ENCODE results near the gene STXBP6. TPM values are rescaled to one million over a fixed set of nuclear protein-coding genes. Genes with fewer than 3 reads are reported as not detected.

STXBP6 gene
- total RNA-seq, 1 experiment from 2014 or later = 0.27 TPM

- no peak overlapping the region for H3K27ac ChIP-seq (ENCODE audit: low read depth, low read length)
- ChIA-PET POLR2A (no interaction called here), RAD21 (ENCODE audit: low non-redundant PET in 1 of 2, low total read pairs in 2 of 2, uncharacterized antibody in 2 of 2, unreplicated experiment in 2 of 2) (no interaction called here), CTCF (no interaction called here)
- H3K9ac ChIP-seq (ENCODE audit: low read length) = no peak overlapping the region
- H3K4me1 ChIP-seq (ENCODE audit: control insufficient read depth in 1 of 2, insufficient read depth in 2 of 2, low read length in 2 of 2) = no peaks in the 10 kb centered on the region
- H2AFZ ChIP-seq (ENCODE audit: low read depth, low read length, poor library complexity, severe bottlenecking) = no peak overlapping the region
- H3K4me2 ChIP-seq (ENCODE audit: low read length) = no peak overlapping the region
- H4K20me1 ChIP-seq (ENCODE audit: insufficient read depth) = no peaks in the 10 kb centered on the region
- intact Hi-C loops (cut with micrococcal nuclease) = no loop called here
- TF ChIP-seq EZH2phosphoT487 (IDR thresholded peaks at IDR 0.05; ENCODE audit: borderline replicate concordance) (no peak), EGR1 (IDR thresholded peaks at IDR 0.05; ENCODE audit: low read depth) (no peak), RAD21 (IDR thresholded peaks at IDR 0.05; ENCODE audit: low read depth) (no peak), SIN3A (IDR thresholded peaks at IDR 0.05; ENCODE audit: low read depth) (no peak), EZH2 (IDR thresholded peaks at IDR 0.05) (no peak), POLR2A (IDR thresholded peaks at IDR 0.05; ENCODE audit: borderline replicate concordance, extremely low read depth, insufficient read depth, insufficient read length) (no peak), JUND (IDR thresholded peaks at IDR 0.05) (no peak), POLR2AphosphoS5 (IDR thresholded peaks at IDR 0.05; ENCODE audit: low read depth, low read length) (no peak), ZFX (IDR thresholded peaks at IDR 0.05) (no peak), SRF (IDR thresholded peaks at IDR 0.05; ENCODE audit: low read depth) (no peak), ZNF274 (IDR thresholded peaks at IDR 0.05; ENCODE audit: low read depth, low read length) (no peak), CTCF (IDR thresholded peaks at IDR 0.05 in 2 of 3, conservative IDR thresholded peaks at IDR 0.05 in 1 of 3; ENCODE audit: borderline replicate concordance in 1 of 3, insufficient read depth in 1 of 3, low read depth in 2 of 3, low read length in 2 of 3) (no peak), CBX3 (IDR thresholded peaks at IDR 0.05; ENCODE audit: low read depth) (no peak), FOSL1 (IDR thresholded peaks at IDR 0.05; ENCODE audit: low read depth) (no peak), MAX (IDR thresholded peaks at IDR 0.05) (no peak), ATF3 (IDR thresholded peaks at IDR 0.05) (no peak)
- TF ChIP-seq, protein P1, sequence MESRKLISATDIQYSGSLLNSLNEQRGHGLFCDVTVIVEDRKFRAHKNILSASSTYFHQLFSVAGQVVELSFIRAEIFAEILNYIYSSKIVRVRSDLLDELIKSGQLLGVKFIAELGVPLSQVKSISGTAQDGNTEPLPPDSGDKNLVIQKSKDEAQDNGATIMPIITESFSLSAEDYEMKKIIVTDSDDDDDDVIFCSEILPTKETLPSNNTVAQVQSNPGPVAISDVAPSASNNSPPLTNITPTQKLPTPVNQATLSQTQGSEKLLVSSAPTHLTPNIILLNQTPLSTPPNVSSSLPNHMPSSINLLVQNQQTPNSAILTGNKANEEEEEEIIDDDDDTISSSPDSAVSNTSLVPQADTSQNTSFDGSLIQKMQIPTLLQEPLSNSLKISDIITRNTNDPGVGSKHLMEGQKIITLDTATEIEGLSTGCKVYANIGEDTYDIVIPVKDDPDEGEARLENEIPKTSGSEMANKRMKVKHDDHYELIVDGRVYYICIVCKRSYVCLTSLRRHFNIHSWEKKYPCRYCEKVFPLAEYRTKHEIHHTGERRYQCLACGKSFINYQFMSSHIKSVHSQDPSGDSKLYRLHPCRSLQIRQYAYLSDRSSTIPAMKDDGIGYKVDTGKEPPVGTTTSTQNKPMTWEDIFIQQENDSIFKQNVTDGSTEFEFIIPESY (IDR thresholded peaks at IDR 0.05; ENCODE audit: extremely low read depth, insufficient replicate concordance, low read length) = no peak
- DNase-seq (ENCODE audit: low read depth, low spot score) = no peak
- H3K4me3 ChIP-seq (replicated peaks in 1 of 2; ENCODE audit: low read depth in 1 of 2, low read length in 2 of 2) = no peak overlapping the region
- no TSS peak for BruUV-seq (replicated peaks)
- no peaks in the 10 kb centered on the region for H3K79me2 ChIP-seq (ENCODE audit: insufficient read depth, low read length)
- no peaks in the 10 kb centered on the region for H3K9me2 ChIP-seq (ENCODE audit: insufficient read depth)
- no peaks in the 10 kb centered on the region for H3K27me3 ChIP-seq (ENCODE audit: insufficient read depth, low read length)
- no peaks in the 10 kb centered on the region for H3K36me3 ChIP-seq (ENCODE audit: control insufficient read depth in 1 of 2, insufficient read depth in 2 of 2, low read length in 2 of 2)
- no peak for ATAC-seq
- H3K9me3 ChIP-seq (ENCODE audit: control insufficient read depth in 1 of 2, insufficient read depth in 1 of 2, low read depth in 1 of 2, low read length in 2 of 2) = no peaks in the 10 kb centered on the region; a peak in 1 of 4 replicates
These were observed 168.6 kb downstream of the STXBP6 start for GRCh38 chr14:24881116-24881893.

All from HCT116 (cell line).